Stomach (tissue), 4 donors: ENCODE results near the gene TLL2.

Experiments used
- EP300 ChIP-seq: sonication (generic); formaldehyde crosslinking; IDR thresholded peaks from one replicate; pipeline ENCODE4 v1.6.1; 2017; ENCODE audit warnings: antibody characterized with exemption
- TF ChIP-seq, protein P1 (sequence below), 7 experiments: fragments of 450-650 bp in 4 of 7; fragments of 200-600 bp in 3 of 7; sonication (generic) in 3 of 7; IDR thresholded peaks; one replicate each; pipeline ENCODE4 v1.5.1; 2016 to 2019; ENCODE audit warnings: antibody characterized with exemption in 7 of 7, control low read depth in 2 of 7, mild to moderate bottlenecking in 1 of 7

DNA sequence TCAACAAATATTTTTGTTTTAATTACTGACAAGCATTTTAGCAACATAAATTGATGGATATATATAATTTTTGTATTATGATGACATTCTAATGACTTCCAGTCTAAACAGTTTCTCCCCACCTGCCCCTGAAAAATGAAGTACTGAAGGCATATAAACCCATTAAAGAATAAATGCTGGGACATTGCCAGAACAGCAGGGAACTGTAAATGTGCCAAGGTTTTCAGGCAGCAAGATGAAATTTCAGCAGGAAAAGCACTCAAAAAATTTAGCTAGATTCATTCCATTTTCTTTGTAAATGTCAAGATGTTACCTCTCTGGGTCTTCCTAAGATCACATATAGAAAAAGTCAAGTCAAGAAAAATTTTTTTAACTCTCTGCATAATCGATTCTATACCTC, 11.0 kb upstream of the TLL2 start:
- TF ChIP-seq EP300: no peak
- TF ChIP-seq, protein P1, sequence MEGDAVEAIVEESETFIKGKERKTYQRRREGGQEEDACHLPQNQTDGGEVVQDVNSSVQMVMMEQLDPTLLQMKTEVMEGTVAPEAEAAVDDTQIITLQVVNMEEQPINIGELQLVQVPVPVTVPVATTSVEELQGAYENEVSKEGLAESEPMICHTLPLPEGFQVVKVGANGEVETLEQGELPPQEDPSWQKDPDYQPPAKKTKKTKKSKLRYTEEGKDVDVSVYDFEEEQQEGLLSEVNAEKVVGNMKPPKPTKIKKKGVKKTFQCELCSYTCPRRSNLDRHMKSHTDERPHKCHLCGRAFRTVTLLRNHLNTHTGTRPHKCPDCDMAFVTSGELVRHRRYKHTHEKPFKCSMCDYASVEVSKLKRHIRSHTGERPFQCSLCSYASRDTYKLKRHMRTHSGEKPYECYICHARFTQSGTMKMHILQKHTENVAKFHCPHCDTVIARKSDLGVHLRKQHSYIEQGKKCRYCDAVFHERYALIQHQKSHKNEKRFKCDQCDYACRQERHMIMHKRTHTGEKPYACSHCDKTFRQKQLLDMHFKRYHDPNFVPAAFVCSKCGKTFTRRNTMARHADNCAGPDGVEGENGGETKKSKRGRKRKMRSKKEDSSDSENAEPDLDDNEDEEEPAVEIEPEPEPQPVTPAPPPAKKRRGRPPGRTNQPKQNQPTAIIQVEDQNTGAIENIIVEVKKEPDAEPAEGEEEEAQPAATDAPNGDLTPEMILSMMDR (IDR thresholded peaks at IDR 0.05): no peak
